ENCODE results near the gene MAD1L1.
"Not testable (repeated sequence)": the region's sequence is repeated elsewhere in the genome, so short reads cannot be mapped to it uniquely, and the experiment has no call there.

Gene MAD1L1

GRCh38 chr7:1839701-1840100 lies 393.0 kb downstream of the MAD1L1 start:
- in situ Hi-C loops (cut with HindIII; ENCODE audit: low sequenced_read_pairs), result loop anchor here (25.0 kb wide), 1 partner anchor 523 kb away; the partner anchor contains the start of gene EIF3B
- H3K4me3 ChIP-seq (ENCODE audit: low read depth, low read length), result no peak overlapping the region
- TF ChIP-seq CTCF (IDR thresholded peaks at IDR 0.05; ENCODE audit: low read depth, low read length, missing control alignments), result no peak
- DNase-seq (ENCODE audit: low read depth), result no peak

GRCh38 chr7:1838911-1839531 lies 393.7 kb downstream of the MAD1L1 start:
- DNase-seq (ENCODE audit: low read depth); H3K4me3 ChIP-seq (ENCODE audit: low read depth, low read length): not testable (repeated sequence)
- in situ Hi-C loops (cut with HindIII; ENCODE audit: low sequenced_read_pairs), result loop anchor here (25.0 kb wide), 1 partner anchor 523 kb away; the partner anchor contains the start of gene EIF3B

GRCh38 chr7:1838544-1838872 lies 394.2 kb downstream of the MAD1L1 start:
- in situ Hi-C loops (cut with HindIII; ENCODE audit: low sequenced_read_pairs), result loop anchor here (25.0 kb wide), 1 partner anchor 524 kb away; the partner anchor contains the start of gene EIF3B
- H3K4me3 ChIP-seq (ENCODE audit: low read depth, low read length); DNase-seq (ENCODE audit: low read depth): not testable (repeated sequence)

GRCh38 chr7:1837696-1838543 lies 394.8 kb downstream of the MAD1L1 start:
- DNase-seq (ENCODE audit: low read depth); H3K4me3 ChIP-seq (ENCODE audit: low read depth, low read length): not testable (repeated sequence)

GRCh38 chr7:1831933-1832535 lies 400.7 kb downstream of the MAD1L1 start:
- in situ Hi-C loops (cut with HindIII; ENCODE audit: low sequenced_read_pairs), result loop anchor here (25.0 kb wide), 1 partner anchor 530 kb away; the partner anchor contains the start of gene EIF3B
- not testable (repeated sequence) for DNase-seq (ENCODE audit: low read depth); H3K4me3 ChIP-seq (ENCODE audit: low read depth, low read length)

More at GRCh38 chr7:1837696-1838543, 394.8 kb downstream of the MAD1L1 start:
- in situ Hi-C loops (cut with HindIII; ENCODE audit: low sequenced_read_pairs), result loop anchor here (25.0 kb wide), 1 partner anchor 524 kb away; the partner anchor contains the start of gene EIF3B

- DNase-seq (ENCODE audit: low read depth); H3K4me3 ChIP-seq (ENCODE audit: low read depth, low read length): not testable (repeated sequence)
- in situ Hi-C loops (cut with HindIII; ENCODE audit: low sequenced_read_pairs), result loop anchor here (25.0 kb wide), 1 partner anchor 531 kb away; the partner anchor contains the start of gene EIF3B
Observed at GRCh38 chr7:1831471-1831870, 401.3 kb downstream of the MAD1L1 start.

- in situ Hi-C loops (cut with HindIII; ENCODE audit: low sequenced_read_pairs), result loop anchor here (25.0 kb wide), 1 partner anchor 533 kb away; the partner anchor contains the start of gene EIF3B
- H3K4me3 ChIP-seq (ENCODE audit: low read depth, low read length); DNase-seq (ENCODE audit: low read depth): not testable (repeated sequence)
Observed at GRCh38 chr7:1829668-1830067, 403.1 kb downstream of the MAD1L1 start.

- no peak for DNase-seq (ENCODE audit: low read depth)
- in situ Hi-C loops (cut with HindIII; ENCODE audit: low sequenced_read_pairs), result loop anchor here (25.0 kb wide), 1 partner anchor 533 kb away; the partner anchor contains the start of gene EIF3B
- TF ChIP-seq CTCF (IDR thresholded peaks at IDR 0.05; ENCODE audit: low read depth, low read length, missing control alignments), result no peak
- H3K4me3 ChIP-seq (ENCODE audit: low read depth, low read length), result no peak overlapping the region
Observed at GRCh38 chr7:1829111-1829510, 403.6 kb downstream of the MAD1L1 start.

GRCh38 chr7:1828170-1828569 lies 404.6 kb downstream of the MAD1L1 start:
- not testable (repeated sequence) for DNase-seq (ENCODE audit: low read depth); H3K4me3 ChIP-seq (ENCODE audit: low read depth, low read length)
- in situ Hi-C loops (cut with HindIII; ENCODE audit: low sequenced_read_pairs), result loop anchor here (25.0 kb wide), 1 partner anchor 534 kb away; the partner anchor contains the start of gene EIF3B

GRCh38 chr7:1827521-1827981 lies 405.2 kb downstream of the MAD1L1 start:
- H3K4me3 ChIP-seq (ENCODE audit: low read depth, low read length); DNase-seq (ENCODE audit: low read depth): not testable (repeated sequence)
- in situ Hi-C loops (cut with HindIII; ENCODE audit: low sequenced_read_pairs), result loop anchor here (25.0 kb wide), 1 partner anchor 535 kb away; the partner anchor contains the start of gene EIF3B

- not testable (repeated sequence) for H3K4me3 ChIP-seq (ENCODE audit: low read depth, low read length); DNase-seq (ENCODE audit: low read depth)
- in situ Hi-C loops (cut with HindIII; ENCODE audit: low sequenced_read_pairs), result loop anchor here (25.0 kb wide), 1 partner anchor 535 kb away; the partner anchor contains the start of gene EIF3B
Observed at GRCh38 chr7:1826931-1827330, 405.8 kb downstream of the MAD1L1 start.

Measured in astrocyte of the cerebellum (primary cell).